Activated naive CD4-positive, alpha-beta T cell treated with anti-CD3 and anti-CD28 coated beads, Interleukin-2, amount 10 ng/mL, durations not matched to agents 7 days and 5 days (primary cell): Measurements from ENCODE around the gene TMEM61.

Experiments
- CTCF ChIA-PET: fragments of 350-600 bp; sonication (Branson Sonifier 250); formaldehyde crosslinking; loops from one replicate; lab custom pipeline; 2021; ENCODE audit warnings: antibody characterized with exemption; lab: Charles Lee
- DNase-seq: peaks from one replicate; pipeline ENCODE4 v3.0.0-alpha.2; 2020
- H3K27ac Mint-ChIP-seq: one replicate; pipeline ENCODE4 v1.8.0; 2021; ENCODE audit warnings: mild to moderate bottlenecking, moderate library complexity, mixed read lengths
- H3K27me3 Mint-ChIP-seq: one replicate; pipeline ENCODE4 v1.8.0; 2021; ENCODE audit warnings: mild to moderate bottlenecking, mixed read lengths
- H3K36me3 Mint-ChIP-seq: one replicate; pipeline ENCODE4 v1.8.0; 2021; ENCODE audit warnings: mixed read lengths
- H3K4me1 Mint-ChIP-seq: one replicate; pipeline ENCODE4 v1.8.0; 2021; ENCODE audit warnings: mixed read lengths
- H3K4me3 Mint-ChIP-seq: one replicate; pipeline ENCODE4 v1.8.0; 2021; ENCODE audit warnings: mild to moderate bottlenecking, moderate library complexity, mixed read lengths
- H3K9me3 Mint-ChIP-seq: one replicate; pipeline ENCODE4 v1.8.0; 2021; ENCODE audit warnings: mixed read lengths

The TMEM61 gene

DNA sequence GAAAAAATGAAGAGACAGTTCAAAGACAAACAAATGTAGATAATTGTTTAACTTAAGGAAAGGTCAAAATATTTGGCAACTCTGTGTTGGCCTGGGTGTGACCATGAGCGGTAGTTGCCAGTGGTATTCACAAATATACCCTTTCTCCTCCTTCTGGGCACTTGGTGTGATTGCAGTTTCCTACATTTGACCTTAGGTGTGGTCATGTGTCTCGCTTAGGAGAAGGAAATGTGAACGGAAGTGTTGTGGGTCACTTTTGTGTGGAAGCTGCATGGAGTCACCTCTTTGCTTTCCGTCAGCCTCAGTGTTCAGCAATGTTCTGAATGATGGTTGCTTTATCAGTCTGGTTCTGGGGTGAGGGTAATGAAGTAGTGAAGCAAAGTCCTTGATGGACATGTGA is 55.5 kb downstream of the TMEM61 start:
- Mint-ChIP-seq H3K4me3 (no peak overlapping the region), H3K4me1 (peaks cover 2% of the 10 kb centered on the region), H3K36me3 (no peaks in the 10 kb centered on the region), H3K9me3 (no peaks in the 10 kb centered on the region), H3K27me3 (peaks cover 72% of the 10 kb centered on the region), H3K27ac (no peak overlapping the region)
- DNase-seq: no peak
- CTCF ChIA-PET: interaction anchor here (1.1 kb wide), 1 partner anchor 14 kb away, joined by 3 read pairs; no protein-coding TSS in a partner anchor

DNA sequence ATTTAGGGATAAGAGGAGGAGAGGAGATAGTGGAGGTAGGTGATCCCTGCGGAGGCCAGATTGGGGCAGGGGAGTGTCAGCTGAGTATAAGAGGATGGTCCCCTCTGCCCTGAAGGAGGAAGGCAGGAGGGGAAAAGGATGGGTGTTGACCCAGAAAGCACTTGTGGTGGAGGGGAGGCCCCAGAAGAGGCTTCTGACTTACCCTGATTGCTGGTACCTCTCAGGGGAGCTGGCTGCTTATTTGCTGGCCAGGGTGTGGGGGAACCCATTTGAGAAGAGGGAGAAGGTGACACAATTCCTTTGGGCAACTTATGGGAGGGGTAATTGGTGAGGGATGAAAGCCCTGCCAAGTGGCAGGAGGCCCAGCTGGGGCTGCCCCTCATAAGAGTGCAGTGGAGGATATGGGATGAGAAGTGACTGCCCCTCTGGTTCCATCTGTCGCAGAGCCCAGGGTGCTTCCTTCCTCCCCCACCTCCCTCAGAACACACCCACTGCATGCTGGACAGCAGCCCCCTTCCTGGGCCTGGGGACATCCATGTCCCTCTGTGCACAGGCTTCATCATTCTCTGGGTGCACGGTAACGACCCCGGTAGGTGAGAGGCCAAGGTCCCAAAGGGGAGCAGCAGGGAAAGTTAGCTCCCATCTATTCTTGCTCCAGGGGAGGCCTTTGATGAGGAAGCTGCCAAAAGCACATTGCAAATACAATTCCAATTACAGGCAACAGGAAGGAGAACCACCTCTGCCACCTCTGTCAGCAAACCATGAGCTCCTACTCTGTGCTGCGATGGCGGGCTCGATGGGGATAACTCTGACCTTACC is 57.5 kb downstream of the TMEM61 start:
- CTCF ChIA-PET: interaction anchor here (1.3 kb wide), 1 partner anchor 12 kb away, joined by 3 read pairs; no protein-coding TSS in a partner anchor
- Mint-ChIP-seq H3K4me1 (peaks cover 2% of the 10 kb centered on the region), H3K9me3 (no peaks in the 10 kb centered on the region), H3K27me3 (peaks cover 74% of the 10 kb centered on the region), H3K4me3 (no peak overlapping the region), H3K27ac (no peak overlapping the region), H3K36me3 (no peaks in the 10 kb centered on the region)
- no peak for DNase-seq

DNA sequence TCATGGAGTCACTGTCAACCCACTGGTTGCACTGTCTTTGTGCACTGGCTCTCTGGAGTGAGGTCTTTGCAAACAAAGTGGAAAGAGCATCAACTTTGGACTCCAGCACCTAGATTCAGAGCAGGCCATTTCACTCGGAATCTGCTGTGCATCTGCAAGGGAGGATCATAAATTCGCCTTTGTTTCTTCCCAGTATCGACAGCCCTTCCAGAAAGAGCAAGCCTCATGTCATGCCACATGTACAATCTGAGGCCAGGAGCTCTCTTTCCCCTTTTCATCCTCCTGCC is 58.1 kb downstream of the TMEM61 start:
- DNase-seq: no peak
- Mint-ChIP-seq H3K4me3 (no peak overlapping the region), H3K4me1 (peaks cover 2% of the 10 kb centered on the region), H3K9me3 (no peaks in the 10 kb centered on the region), H3K27ac (no peak overlapping the region), H3K36me3 (no peaks in the 10 kb centered on the region), H3K27me3 (peaks cover 70% of the 10 kb centered on the region)
- CTCF ChIA-PET: interaction anchor here (1.3 kb wide), 1 partner anchor 11 kb away, joined by 3 read pairs; no protein-coding TSS in a partner anchor

DNA sequence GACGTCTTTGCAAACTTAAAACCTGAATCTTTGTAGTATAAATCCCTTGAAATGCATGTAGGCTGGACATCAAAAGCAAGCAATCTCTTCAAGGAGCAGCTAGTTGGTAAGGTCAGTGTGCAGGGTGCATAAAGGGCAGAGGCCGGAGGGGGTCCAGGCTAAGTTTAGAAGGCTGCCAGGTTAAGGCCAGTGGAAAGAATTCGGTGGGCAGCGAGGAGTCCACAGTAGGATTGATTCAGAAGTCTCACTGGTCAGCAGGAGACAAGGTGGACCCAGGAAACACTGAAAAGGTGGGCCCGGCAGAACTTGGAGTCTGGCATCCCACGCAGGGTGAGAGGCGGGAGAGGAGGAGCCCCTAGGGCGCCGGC is 58.5 kb downstream of the TMEM61 start:
- peaks cover 2% of the 10 kb centered on the region for H3K4me1 Mint-ChIP-seq
- H3K9me3 Mint-ChIP-seq: no peaks in the 10 kb centered on the region
- DNase-seq: no peak
- H3K27me3 Mint-ChIP-seq: peaks cover 65% of the 10 kb centered on the region
- H3K4me3 Mint-ChIP-seq: no peak overlapping the region
- H3K36me3 Mint-ChIP-seq: no peaks in the 10 kb centered on the region
- CTCF ChIA-PET: interaction anchor here (1.3 kb wide), 1 partner anchor 11 kb away, joined by 3 read pairs; no protein-coding TSS in a partner anchor
- no peak overlapping the region for H3K27ac Mint-ChIP-seq

DNA sequence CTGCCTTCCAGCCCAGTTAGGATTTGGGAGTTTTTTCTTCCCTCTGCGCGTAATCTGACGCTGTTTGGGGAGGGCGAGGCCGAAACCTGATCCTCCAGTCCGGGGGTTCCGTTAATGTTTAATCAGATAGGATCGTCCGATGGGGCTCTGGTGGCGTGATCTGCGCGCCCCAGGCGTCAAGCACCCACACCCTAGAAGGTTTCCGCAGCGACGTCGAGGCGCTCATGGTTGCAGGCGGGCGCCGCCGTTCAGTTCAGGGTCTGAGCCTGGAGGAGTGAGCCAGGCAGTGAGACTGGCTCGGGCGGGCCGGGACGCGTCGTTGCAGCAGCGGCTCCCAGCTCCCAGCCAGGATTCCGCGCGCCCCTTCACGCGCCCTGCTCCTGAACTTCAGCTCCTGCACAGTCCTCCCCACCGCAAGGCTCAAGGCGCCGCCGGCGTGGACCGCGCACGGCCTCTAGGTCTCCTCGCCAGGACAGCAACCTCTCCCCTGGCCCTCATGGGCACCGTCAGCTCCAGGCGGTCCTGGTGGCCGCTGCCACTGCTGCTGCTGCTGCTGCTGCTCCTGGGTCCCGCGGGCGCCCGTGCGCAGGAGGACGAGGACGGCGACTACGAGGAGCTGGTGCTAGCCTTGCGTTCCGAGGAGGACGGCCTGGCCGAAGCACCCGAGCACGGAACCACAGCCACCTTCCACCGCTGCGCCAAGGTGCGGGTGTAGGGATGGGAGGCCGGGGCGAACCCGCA is 59.1 kb downstream of the TMEM61 start, which contains the start of gene PCSK9:
Gene PCSK9, plus strand, starts transcription at position 207 of the 741 bp plus-strand sequence. Its CDS starts 290 bp downstream, at position 497.
- no peak within 1 kb of the TSS for H3K27ac Mint-ChIP-seq
- CTCF ChIA-PET: interaction anchor here (1.3 kb wide), 1 partner anchor 10 kb away, joined by 3 read pairs; no protein-coding TSS in a partner anchor
- peaks cover 64% of the 10 kb centered on the region for H3K27me3 Mint-ChIP-seq
- no peak for DNase-seq
- H3K9me3 Mint-ChIP-seq: no peaks in the 10 kb centered on the region
- no peak within 1 kb of the TSS for H3K4me3 Mint-ChIP-seq
- H3K4me1 Mint-ChIP-seq: peaks cover 2% of the 10 kb centered on the region
- no peaks in the 10 kb centered on the region for H3K36me3 Mint-ChIP-seq

DNA sequence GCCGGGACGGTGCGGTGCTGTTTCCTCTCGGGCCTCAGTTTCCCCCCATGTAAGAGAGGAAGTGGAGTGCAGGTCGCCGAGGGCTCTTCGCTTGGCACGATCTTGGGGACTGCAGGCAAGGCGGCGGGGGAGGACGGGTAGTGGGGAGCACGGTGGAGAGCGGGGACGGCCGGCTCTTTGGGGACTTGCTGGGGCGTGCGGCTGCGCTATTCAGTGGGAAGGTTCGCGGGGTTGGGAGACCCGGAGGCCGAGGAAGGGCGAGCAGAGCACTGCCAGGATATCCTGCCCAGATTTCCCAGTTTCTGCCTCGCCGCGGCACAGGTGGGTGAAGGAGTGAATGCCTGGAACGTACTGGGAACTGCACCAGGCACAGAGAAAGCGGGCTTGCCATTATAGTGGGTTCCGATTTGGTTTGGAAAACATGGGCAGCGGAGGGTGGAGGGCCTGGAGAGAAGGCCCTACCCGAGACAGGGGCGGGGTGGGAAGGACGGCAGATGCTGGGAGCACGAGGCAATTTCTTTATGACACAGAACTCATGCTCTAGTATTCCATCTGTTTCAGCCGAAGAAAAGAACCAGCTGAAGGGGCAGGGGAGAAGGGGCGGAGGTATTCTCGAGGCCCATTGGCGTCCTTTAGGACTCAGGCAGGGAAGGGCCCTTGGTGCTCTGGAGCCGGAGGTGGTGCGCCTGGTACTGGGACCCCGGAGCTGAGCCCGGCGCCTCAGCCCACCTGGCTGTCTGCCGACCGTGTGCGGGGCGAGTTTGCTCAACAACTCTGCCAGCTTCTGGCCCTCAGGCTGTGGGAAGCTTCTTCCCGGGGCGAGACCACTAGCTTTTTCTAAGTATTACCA is 59.9 kb downstream of the TMEM61 start:
- no peak for DNase-seq
- CTCF ChIA-PET: interaction anchor here (1.9 kb wide), 1 partner anchor 18 kb away, joined by 5 read pairs; no protein-coding TSS in a partner anchor
- H3K27me3 Mint-ChIP-seq: peaks cover 64% of the 10 kb centered on the region
- H3K4me1 Mint-ChIP-seq: peaks cover 2% of the 10 kb centered on the region
- H3K4me3 Mint-ChIP-seq: no peak overlapping the region
- no peak overlapping the region for H3K27ac Mint-ChIP-seq
- H3K36me3 Mint-ChIP-seq: no peaks in the 10 kb centered on the region
- H3K9me3 Mint-ChIP-seq: no peaks in the 10 kb centered on the region

DNA sequence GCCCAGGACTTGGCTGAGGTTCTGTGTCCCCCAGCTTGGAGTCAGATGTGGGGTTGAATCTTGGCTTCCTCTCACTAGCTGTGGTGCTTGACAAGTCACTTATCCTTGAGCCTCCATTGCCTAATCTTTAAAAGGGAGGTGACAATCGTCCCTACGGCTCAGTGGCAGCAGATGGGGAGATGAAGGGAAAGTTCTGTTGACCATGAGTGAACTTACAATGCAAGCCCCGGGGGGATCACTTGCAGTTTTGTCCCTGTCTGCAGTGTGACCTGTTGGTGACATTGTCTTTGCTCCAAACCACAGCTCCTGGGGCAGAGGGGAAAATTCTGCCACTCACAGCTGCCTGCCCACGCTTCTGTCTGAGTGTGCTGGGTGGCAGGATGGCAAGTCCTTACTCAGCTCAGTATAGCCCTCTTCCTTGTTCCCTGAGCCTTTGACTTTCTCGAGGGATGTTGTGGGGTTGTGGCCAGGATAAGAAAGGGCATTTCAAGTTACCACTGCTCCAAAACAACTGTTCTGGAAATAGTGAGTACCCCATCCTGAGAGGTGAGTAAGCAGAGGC is 60.6 kb downstream of the TMEM61 start:
- Mint-ChIP-seq H3K4me3 (no peak overlapping the region), H3K9me3 (no peaks in the 10 kb centered on the region), H3K4me1 (peaks cover 2% of the 10 kb centered on the region), H3K36me3 (no peaks in the 10 kb centered on the region), H3K27ac (no peak overlapping the region), H3K27me3 (peaks cover 65% of the 10 kb centered on the region)
- CTCF ChIA-PET: interaction anchor here (1.9 kb wide), 1 partner anchor 19 kb away, joined by 5 read pairs; no protein-coding TSS in a partner anchor
- no peak for DNase-seq

DNA sequence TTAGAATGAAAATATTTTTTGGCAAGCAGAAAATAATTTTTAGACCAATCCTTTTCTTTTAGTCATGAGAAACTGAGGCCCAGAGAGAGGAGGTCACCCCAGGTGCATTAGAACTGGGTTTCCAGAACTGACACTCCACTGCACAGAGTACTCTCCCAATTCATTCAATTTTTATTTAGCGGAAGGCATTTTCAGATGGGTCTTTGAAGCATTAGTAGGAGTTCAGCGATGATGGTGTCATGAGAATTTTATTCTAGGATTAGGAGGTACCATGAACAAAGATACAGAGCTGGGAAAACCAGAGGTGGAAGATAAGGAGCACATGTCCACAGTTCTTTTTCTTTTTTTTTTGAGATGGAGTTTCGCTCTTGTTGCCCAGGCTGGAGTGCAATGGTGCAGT is 61.2 kb downstream of the TMEM61 start:
- no peak overlapping the region for H3K4me3 Mint-ChIP-seq
- no peaks in the 10 kb centered on the region for H3K9me3 Mint-ChIP-seq
- peaks cover 68% of the 10 kb centered on the region for H3K27me3 Mint-ChIP-seq

More for the DNA sequence above, 61.2 kb downstream of the TMEM61 start:
- no peaks in the 10 kb centered on the region for H3K36me3 Mint-ChIP-seq
- no peak for DNase-seq
- peaks cover 2% of the 10 kb centered on the region for H3K4me1 Mint-ChIP-seq
- CTCF ChIA-PET: interaction anchor here (1.9 kb wide), 1 partner anchor 20 kb away, joined by 5 read pairs; no protein-coding TSS in a partner anchor
- H3K27ac Mint-ChIP-seq: no peak overlapping the region
